ENCODE data around the gene TGFB3.

- no peak for TF ChIP-seq EZH2 (IDR thresholded peaks at IDR 0.05)
- TF ChIP-seq POLR2AphosphoS5 (IDR thresholded peaks at IDR 0.05; ENCODE audit: borderline replicate concordance, low read depth, low read length): no peak
- no peak for TF ChIP-seq FOXP2 (optimal IDR thresholded peaks at IDR 0.05; ENCODE audit: control extremely low read depth, extremely low read length, insufficient read depth)
Measured at GRCh38 chr14:76002383-76002782, 20.6 kb upstream of the TGFB3 start.
